Measurements from ENCODE around the gene PLA2G4B. TPM values are rescaled to one million over a fixed set of nuclear protein-coding genes. Genes with fewer than 3 reads are reported as not detected.

PLA2G4B gene
- total RNA-seq, 1 experiment from 2014 or later: 1.1 TPM

DNA sequence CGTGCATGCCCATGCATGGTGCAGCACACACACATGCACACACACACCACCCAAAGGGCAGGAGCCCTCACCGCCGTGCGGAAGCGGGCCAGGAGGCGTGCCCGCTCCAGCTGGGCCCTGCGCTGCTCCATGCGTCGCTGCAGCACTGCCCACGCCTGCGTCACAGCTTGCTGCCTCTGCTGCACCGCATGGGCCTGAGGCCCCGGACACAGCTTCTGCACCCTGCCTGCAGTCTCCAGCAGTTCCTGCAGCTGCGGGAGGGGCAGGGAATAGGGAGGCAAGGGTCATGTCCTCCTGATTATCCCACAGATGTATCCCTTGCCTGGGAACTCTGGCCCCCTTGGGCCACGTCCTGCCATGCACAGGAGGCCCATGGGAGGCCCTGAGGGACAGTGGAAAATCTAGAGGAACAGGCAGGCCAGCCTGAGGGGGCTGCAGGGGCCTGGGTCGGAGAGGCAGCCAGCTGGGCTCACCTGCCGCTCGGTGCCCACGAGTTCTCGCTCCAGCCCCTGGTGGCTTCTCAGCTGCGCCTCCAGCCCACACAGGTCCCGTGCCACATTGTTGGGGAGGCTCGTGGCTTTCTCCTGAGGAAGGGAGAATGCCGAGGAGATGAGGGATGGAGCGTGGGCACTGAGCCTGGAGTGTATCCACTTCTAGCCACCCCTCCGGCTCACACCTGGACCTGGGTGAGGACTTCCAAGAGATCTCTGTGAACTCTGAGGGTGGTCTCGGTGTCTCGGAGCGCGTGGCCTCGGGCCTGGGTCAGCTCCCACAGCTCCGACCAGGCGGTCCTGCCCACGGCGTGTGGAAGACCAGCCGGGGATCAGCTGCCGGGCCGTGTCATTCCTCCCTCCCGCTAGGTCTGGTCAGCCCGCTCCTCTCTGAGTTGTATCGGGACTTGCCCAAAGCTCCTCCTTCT lies 31.4 kb downstream of the PLA2G4B start:
- no peak for DNase-seq (ENCODE audit: low read depth)

DNA sequence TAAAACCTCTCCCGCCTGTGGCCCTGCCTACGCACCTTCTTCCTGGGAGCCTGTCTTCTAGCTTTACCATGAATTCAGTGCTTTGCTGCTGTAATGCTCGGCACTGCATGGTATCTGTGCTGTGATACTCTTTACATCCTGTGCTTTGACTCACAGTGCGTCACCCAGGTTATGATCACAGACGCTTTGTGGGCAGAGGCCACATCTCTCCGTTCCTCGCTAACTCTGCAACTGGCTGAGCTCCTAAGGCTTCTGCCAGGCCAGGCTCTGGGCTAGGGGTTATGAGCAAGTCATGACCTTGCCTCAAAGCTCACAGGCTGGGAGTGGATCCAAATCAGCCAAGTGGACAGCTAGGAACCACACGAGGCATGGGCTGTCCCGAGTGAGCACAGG lies 32.0 kb downstream of the PLA2G4B start:
- DNase-seq (ENCODE audit: low read depth): peak; percentile 93

DNA sequence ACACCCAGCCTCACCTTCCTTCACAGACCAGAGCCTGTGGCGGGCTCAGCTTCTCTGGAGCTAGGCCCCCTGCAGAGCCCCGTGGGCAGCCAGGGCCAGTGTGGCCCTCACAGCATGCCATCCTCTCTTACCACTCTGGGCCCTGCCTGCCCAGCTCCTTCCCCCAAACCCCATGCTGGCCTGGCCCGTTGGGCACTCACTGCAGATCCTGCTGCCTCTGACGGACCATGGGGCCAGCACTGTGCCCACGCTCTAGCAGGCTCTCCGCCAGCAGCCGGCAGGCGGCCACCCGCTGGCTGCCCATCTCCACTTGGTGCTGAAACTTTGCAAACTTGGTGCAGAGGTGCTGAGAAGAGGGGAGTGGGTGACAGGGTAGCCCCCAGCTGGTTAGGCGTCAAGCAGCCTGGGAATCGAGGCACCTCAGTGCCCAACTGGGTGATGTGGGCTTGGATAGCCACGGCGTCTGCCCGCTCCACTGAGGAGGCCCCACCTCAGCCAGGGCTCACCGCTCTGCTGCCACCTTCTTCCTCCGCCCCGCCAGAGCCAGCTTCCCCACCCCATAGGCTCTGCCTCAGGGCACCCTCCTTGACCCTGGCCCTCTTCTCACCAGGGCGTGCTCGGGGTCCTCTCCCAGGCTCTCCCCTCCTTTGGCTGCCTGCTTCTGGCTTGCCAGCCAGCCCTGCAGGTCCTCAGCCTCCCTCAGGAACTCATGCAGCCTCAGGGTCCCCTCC lies 32.7 kb downstream of the PLA2G4B start:
- no peak for DNase-seq (ENCODE audit: low read depth)

DNA sequence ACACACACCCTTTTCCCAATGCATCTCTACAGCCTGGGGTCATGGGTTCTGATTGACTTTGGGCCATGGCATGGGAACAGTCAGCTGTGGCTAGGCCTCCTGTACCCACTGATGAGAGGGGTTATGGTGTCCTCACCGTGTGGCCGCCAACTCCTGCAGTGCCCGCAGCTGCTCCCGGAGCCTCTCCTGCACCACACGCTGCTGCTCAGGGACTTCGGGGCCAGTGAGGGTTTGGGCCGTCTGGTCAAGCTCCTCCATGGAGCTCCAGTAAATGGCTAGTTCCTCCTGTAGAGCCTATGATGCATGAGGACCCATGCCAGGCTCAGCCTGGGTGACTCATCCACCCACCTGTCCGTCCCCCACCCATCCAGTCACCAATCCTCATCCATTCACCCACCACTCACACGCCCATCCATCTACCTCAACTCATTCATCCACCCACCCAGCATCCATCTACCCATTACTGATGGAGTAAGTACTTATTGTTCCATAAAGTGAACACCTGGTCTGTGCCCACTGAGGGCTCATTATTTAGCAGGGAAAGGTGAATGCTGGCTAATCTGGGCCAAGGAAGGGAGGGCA lies 33.6 kb downstream of the PLA2G4B start:
- no peak for DNase-seq (ENCODE audit: low read depth)

DNA sequence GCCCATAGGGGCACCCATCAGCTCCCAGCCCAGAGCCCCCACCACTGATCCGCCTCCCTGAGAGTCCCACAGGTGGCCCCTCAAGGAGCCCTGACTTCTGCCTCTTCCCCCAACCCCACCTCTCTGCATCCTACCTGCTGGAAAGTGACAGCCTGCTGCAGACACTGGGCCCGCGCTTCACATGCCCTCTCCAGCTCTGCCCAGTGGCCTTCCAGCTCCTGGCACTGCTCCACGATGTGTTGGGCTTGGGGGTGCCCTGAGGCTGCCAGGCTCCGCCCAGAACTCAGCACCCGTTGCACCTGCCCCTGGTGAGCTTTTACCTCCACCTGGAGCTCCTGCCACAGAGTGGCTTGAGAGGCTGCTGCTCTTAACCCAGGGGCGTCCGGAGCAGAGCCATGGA lies 35.1 kb downstream of the PLA2G4B start:
- no peak for DNase-seq (ENCODE audit: low read depth)

DNA sequence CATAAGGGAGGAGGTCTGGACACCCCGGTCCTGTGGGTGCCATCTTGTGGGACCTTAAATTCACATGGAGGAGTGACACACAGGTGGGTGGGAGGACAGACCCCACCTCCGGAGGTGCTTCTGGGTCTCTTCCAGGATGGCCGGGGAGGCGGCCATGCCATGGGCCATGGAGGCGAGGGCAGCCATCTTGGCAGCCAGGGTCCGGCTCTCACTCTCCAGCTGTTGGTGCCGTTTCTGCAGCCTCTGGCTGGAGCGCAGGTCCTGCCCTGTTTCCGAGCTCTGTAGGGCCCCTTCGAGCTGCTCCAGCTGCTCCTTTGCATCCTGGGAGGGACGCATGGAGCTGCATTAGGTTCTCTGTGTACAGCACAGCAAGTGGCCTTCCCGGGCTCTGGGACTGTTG lies 36.1 kb downstream of the PLA2G4B start:
- no peak for DNase-seq (ENCODE audit: low read depth)

DNA sequence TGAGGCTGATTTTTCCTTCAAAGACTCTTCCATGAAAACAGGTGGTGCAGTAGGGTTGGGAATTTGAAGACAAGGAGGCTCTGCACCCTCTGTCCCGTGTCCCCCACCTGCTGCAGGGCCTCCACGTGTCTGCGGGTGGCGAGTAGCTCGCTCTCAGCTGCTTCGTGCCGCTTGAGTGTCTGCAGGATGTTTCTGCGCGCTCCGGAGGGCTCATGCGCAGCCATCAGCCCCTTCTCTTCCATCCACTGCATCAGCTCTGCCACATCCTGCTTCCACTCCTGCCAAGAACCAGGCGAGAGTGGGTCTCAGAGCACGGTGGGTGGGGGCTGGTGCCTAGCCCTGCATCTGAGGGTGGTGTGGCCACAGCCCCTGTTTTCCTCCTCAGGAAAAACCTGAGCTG lies 37.4 kb downstream of the PLA2G4B start:
- DNase-seq (ENCODE audit: low read depth): no peak

DNA sequence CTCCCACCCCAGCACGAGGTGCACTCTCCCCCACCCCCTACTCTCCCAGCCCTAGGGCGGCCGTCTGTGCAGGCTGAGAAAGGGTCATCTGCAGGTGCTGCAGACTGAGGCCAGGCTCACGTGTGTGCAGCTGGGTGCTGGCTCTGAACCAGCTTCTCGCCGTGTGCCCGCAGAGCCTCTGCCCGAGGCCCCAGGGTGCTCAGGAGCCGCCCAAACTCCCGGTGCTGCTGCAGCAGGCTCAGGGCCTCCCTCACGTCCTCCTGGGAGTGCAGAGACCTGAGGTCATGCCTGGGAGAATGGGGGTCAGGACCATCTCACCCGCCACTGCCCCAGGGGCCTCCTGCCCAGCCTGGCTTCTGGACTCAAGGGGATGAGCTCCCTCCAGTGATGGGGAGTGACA lies 38.0 kb downstream of the PLA2G4B start:
- no peak for DNase-seq (ENCODE audit: low read depth)

DNA sequence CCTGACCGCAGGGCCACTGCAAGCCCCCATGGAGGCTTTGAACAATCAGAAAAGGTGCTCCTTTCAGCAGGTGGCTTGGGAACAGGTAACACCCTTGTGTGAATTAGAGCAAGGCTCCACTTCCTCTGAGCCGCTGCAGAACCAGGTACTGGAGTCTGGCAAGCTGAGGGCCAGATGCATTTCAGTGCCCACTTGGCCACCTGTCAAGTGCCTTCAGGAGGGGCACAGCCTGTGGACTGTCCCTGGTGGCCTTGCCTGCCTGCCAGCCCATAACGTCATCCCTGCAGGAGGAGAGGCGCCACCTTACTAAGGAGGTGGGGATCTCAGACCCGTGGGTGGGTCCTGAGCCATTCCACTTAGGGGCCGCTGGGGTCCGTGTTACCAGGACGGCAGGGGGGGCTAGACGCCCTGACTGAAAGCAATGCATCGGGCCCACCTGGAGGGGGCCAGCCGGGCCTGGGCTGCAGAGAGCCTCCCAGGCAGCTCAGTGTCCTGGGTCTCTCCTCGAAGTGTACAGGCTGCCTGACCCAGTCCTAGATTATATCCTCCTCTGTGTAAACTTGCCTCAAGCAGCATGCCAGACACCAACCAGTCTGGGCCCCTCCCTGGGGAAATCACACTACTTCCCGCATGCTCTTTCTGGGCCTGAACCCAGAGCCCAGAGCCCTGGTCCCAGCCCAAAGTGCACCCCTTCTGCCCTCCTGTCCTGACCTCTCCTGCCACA lies 39.1 kb downstream of the PLA2G4B start:
- DNase-seq (ENCODE audit: low read depth): no peak

DNA sequence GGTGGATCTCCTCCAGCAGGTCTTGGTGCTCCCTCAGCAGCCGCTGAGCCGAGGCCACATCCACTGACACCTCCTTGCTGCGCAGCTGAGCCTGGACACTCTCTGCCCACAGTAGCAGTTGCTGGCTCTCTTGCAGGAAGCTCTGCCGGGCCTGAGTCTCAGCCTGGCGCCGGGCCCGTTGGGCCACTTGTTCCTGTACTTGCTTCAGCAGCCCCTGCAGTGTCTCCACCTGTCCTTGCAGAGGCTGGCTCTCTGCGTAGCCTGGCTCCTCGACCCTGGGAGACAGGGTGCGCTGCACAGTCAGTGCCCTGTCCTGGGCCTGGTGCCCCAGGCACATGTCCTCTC lies 39.7 kb downstream of the PLA2G4B start:
- no peak for DNase-seq (ENCODE audit: low read depth)

DNA sequence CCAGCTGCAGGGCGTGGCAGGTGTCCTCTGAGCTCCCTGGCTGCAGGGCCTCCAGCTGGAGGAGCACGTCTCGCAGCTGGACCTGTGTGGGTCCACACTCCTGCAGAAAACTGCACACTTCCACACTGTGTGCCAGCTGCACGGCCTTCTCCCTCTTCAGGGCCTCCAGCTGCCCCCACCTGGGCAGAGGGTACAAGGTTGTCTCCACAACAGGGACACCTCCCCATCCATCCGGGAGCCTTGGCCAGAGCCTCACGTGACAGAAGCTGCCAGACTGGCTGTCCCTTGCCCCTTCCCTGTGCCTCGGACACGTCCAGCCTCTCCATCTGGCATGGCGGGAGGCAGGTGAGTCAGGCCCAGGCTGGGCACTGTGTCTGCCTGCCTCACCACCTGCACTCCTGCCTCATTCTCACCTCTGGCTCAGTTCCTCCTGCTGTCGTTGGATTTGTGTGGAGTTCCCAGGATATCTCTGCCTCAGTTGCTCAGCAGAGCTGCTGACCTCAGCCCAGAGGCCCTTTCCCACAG lies 40.7 kb downstream of the PLA2G4B start:
- DNase-seq (ENCODE audit: low read depth): no peak

DNA sequence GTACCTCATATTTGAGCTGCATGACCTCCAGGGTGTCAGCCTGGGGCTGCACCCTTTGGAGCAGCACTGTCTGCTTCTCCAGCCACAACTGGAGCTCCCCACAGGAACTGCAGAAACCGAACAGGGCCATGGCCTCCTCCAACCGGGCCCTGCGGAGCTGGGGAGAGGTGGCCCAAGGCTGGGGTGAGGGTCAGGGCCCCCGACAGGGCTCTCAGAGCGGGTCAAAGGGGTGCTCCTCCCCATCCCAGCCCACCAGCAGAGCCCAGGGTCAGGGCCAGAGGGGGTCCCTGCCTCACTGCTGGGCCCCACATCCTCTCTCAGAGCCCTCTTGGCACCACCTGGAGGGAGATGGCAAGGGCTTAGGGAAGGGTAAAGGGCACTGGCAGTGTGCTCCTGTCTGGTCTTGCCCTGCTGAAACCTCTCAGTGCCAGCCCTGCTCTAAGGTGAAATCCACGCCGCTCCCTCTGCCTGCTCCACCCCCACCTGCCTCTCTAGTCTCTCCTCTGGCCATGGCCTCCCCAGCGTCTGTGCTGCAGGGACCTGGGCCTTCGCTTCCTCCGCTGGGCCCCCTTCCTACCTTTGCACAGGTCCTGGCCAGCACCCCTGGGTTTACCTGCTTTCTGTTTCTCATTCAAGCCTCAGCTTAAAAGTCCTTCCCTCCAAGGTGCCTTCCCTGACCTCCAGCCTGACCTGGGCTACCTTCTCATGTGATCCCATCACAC lies 41.7 kb downstream of the PLA2G4B start:
- DNase-seq (ENCODE audit: low read depth): no peak

DNA sequence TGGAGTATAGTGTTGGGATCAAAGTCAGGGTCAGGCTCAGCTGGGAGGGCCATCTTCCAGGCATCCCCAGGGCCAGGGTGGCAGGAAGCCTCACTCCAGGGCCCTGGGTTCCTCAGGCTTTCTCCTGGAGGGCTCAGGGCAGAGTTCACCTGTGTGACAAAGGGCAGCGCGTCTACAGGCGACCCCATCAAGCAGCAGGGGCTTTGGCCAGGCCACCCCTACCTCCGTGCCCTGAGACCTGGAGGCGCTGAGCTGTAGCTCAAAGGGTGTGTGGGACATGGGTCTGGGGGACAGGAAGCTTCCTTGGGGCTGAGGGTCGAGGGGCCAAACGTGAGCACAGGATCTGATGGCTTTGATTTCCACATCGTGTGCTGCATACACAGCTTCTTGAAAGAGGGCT lies 42.4 kb downstream of the PLA2G4B start:
- no peak for DNase-seq (ENCODE audit: low read depth)

DNA sequence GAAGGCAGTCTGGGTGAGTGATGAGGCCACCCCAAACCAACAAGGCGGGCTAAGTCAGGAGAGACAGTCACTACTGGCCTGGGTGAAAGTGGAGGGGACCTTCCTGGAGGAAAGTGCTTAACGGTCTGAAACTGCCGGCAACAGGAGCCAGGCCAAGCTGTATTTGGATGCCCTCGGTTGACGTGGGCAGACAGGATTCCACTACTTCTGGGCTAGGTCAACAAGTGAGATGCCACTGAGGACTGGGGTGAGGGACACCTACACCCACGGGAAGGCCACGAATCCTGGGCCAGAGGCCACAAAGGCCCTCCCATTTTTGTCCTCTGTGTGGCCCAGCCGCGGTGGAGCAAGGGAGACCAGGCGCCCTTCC lies 42.9 kb downstream of the PLA2G4B start:
- no peak for DNase-seq (ENCODE audit: low read depth)

DNA sequence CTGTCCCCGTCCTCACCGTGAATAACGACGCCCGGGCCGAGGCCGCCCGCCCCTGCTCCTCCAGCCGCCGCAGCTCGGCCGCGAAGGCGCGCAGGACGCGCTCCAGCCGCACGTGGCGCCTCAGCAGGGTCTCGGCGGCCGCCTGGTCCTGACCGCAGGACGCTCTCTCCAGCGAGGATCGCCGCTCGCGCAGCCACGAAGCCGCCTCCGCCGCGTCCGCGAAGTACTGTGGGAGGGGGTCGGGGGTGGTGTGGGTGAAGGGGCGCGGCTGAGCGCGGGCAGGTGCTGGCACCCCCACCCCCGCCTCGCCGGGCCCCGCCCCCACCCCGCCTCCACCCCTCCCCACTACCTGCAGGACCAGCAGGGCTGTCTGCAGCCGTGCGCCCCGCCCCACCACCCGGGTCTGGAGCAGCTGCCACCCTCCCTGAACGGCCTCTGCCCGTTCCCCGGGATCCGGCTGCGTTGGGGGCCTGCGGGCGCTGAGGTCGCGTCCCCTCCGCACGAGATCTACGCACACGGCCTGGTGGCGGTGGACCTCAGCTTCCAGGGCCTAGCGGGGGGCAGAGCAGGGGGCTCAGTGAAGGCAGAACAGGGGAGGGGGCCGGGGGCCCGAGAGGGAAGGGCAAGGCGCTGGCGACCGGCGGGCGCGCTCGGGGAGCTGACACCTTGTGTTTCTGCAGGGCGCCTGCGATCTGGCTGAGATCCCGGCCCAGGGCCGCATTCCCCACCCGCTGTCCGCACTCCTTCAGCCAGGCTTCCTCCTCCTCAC lies 43.5 kb downstream of the PLA2G4B start:
- DNase-seq (ENCODE audit: low read depth): no peak

DNA sequence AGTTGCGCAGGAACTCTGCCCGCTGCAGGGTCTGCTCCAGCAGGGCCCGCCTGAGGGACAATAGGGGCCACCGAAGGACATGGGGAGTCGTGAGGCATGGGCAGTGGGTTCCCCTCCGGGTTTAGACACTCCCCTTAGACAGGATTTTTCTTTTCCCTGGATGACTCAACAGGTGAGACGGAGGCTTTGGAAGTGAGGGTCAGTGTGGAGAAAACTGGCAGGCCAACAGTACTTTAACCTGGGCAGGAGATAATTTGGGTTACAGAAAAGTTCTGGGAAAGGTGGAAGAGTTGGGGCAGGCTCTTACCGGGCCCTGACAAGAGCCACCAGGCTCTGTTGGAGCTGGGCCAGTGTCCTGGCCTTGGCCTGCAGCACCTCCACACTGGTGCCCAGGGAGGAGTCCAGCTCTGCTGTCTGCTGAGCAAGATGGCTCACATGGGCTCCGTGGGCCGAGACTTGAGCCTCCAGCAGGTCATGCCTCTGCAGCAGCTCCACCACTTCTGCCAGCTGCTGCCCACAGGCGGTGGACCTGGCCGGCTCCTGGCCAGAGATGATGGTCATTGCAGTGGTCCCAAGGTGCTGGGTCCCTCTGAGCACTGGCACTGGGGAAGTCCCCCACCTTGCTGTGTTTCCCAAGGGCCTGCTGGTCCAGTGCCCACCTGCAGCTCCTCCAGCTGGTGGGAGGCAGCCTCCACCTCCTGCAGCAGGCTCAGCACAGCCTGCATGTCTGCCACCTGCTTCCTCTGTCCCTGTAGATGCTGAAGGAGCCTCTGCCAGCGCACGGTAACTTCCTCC lies 44.2 kb downstream of the PLA2G4B start:
- no peak for DNase-seq (ENCODE audit: low read depth)

DNA sequence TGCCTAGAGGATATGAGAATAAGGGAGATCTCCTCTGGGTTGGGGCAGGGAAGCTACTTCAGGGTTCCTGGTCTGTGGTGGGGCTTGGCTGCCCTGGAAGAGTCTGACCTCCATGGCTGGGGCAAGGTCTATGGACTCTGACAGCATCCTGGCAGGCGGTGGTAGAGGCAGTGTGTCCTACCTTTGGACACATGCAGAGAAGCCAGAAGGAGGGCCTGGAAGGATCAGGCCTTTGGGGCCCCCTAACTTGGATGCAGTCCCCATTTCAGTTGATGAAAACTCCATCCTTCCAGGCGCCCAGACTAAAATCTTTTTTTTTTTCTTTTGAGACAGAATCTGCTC lies 44.8 kb downstream of the PLA2G4B start:
- no peak for DNase-seq (ENCODE audit: low read depth)

DNA sequence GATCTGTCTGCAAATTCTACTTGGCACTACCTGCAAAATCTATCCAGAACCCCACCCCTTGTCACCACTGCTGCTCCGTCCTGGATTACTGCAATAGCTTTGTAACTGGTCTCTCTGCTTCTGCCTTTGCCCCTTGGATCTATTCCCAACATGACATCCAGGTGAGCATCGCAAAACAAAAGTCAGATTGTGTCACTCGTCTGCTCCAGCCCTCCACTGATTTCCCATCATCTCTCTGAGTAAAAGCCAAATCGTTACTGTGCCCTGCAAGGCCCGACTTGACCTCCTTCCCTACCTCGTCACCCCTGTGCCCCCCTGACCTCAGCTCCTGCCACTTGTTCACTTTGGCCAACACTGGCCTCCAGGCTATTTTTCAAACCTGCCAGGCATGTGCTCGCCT lies 45.8 kb downstream of the PLA2G4B start:
- DNase-seq (ENCODE audit: low read depth): no peak

DNA sequence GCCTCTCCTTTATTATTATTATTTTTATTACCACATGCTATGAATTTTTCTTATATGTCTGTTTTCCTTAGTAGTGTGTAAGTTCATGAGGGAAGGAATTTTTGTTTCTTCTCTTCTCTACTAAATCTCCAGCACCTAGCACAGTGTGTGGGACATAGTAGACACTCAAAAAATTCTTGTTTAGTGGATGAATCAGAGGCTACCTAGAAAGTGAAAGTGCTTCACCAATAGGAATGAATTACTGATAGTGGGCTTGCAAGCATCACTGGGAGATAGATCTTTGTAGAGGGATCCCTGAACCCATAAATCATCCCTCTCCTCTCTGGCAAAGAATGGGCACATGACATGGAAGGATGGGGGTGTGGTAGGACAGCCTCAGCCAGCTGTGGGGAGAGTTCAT lies 46.7 kb downstream of the PLA2G4B start:
- no peak for DNase-seq (ENCODE audit: low read depth)

DNA sequence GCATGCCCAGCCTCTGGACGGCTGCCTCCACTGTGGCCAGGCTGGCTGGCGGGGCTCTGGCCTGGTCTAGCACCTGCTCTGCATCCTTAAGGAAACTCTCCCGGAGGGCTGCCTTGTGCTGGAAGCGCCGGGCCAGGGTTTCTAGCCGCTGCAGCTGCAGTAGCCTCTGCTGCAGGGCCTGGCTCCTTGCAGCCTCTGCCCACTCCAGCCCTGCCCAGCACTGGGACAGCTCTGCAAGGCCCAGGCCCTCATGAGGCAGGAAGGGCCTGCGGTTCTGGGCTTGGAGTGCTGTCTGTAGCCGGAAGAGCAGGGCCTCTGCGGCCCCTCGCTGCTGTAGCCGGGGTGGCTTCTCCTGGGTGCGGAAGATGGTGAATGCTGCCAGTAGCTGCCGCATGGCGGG lies 47.2 kb downstream of the PLA2G4B start:
- DNase-seq (ENCODE audit: low read depth): no peak

All from HT1080 (cell line).